Naive thymus-derived CD8-positive, alpha-beta T cell (primary cell): ENCODE results near the gene NAIF1. TPM values are rescaled to one million over a fixed set of nuclear protein-coding genes. Genes with fewer than 3 reads are reported as not detected.
"Not testable (repeated sequence)": the region's sequence is repeated elsewhere in the genome, so short reads cannot be mapped to it uniquely, and the experiment has no call there.

Experiments
- ATAC-seq, 2 donors: fragments of 150-1000 bp; cut with Tn5 transposase in 1 of 2; sonication (Bioruptor Pico), chemical (Tn5 transposase) in 1 of 2; 1 replicate in 1 of 2; 2 replicates in 1 of 2; pipeline ENCODE4 v1.10.0; 2021; ENCODE audit warnings: mild to moderate bottlenecking in 2 of 2, moderate library complexity in 2 of 2
- POLR2A ChIA-PET: fragments of 350-600 bp; sonication (Branson Sonifier 250); formaldehyde crosslinking; loops from one replicate; lab custom pipeline; 2021; ENCODE audit warnings: antibody characterized with exemption; lab: Charles Lee
- DNase-seq, 10 donors: peaks; one replicate each; pipeline versions ENCODE4 v3.0.0 to v3.0.0-alpha.2; 2020 to 2022
- H3K27ac Mint-ChIP-seq, 10 donors: one replicate each; pipeline ENCODE4 v1.8.0; 2020 to 2022; ENCODE audit warnings: mild to moderate bottlenecking in 10 of 10, mixed read lengths in 10 of 10, moderate library complexity in 4 of 10, inconsistent platforms in 1 of 10
- H3K27me3 Mint-ChIP-seq, 5 donors: one replicate each; pipeline ENCODE4 v1.8.0; 2021 to 2022; ENCODE audit warnings: mixed read lengths in 5 of 5
- H3K36me3 Mint-ChIP-seq, 3 donors: one replicate each; pipeline ENCODE4 v1.8.0; 2020 to 2022; ENCODE audit warnings: mixed read lengths in 3 of 3, mild to moderate bottlenecking in 2 of 3, inconsistent platforms in 1 of 3
- H3K4me1 Mint-ChIP-seq, 4 donors: one replicate each; pipeline ENCODE4 v1.8.0; 2021 to 2022; ENCODE audit warnings: mixed read lengths in 4 of 4
- H3K4me3 Mint-ChIP-seq, 10 donors: one replicate each; pipeline ENCODE4 v1.8.0; 2020 to 2022; ENCODE audit warnings: mild to moderate bottlenecking in 10 of 10, mixed read lengths in 10 of 10, moderate library complexity in 6 of 10, inconsistent platforms in 1 of 10
- H3K9me3 Mint-ChIP-seq, 9 donors: one replicate each; pipeline ENCODE4 v1.8.0; 2020 to 2022; ENCODE audit warnings: mixed read lengths in 9 of 9, mild to moderate bottlenecking in 3 of 9, inconsistent platforms in 1 of 9, moderate library complexity in 1 of 9
- polyA plus RNA-seq, 3 donors: library from polyadenylated mRNA; unstranded; fragments of 300-500 nt; fragmentation: Illumina TruSeq; gene quantifications; one replicate each; pipeline ENCODE4 v1.2.3, GENCODE V29; 2021
- total RNA-seq, 8 experiments: library from RNA in 2 of 8; stranded (reverse) in 2 of 8; gene quantifications; one replicate each; pipeline ENCODE4 v1.2.3 and lab custom pipeline; 2021 to 2026

Gene NAIF1
- 10 to 100 TPM; 14.3 to 18.3 TPM for total RNA-seq
- 10 to 100 TPM; 10.1 to 13.3 (median 11.3) TPM for polyA plus RNA-seq
- total RNA-seq (lab: John Stamatoyannopoulos, UW), result 11.3 to 19.7 (median 14.2) reads per million in 6 experiments

GRCh38 chr9:128066713-128067644 is at the start of gene NAIF1:
TSS of gene NAIF1 (minus strand) at chr9:128067320. CDS start at chr9:128067101, 219 bp downstream.
- Mint-ChIP-seq H3K4me3 (peak within 1 kb of the TSS in 9 of 10 donors; percentile 34 to 96 (median 79)), H3K27me3 (no peaks in the 10 kb centered on the region), H3K4me1 (peaks cover 22 to 69% (median 44%) of the 10 kb centered on the region in 4 donors), H3K36me3 (peaks cover 0 to 8% (median 2%) of the 10 kb centered on the region in 3 donors), H3K9me3 (no peaks in the 10 kb centered on the region), H3K27ac (peak within 1 kb of the TSS in 6 of 10 donors; percentile 67 to 94 (median 92))
- peak; percentile 73 to 75 for ATAC-seq
- peak; percentile 86 to 98 (median 96) for DNase-seq
- POLR2A ChIA-PET, result interaction anchor here (0.6 to 6.2 kb wide), 27 partner anchors 9 to 332 kb away, joined by 3 to 54 read pairs (median 5); partner anchors contain the start of genes EEIG1 and TOR2A

GRCh38 chr9:128116104-128117083 is 49.3 kb upstream of the NAIF1 start:
- peaks cover 0 to 22% (median 6%) of the 10 kb centered on the region in 3 donors for H3K36me3 Mint-ChIP-seq
- DNase-seq, result peak in 1 of 10 donors; percentile 60
- no peaks in the 10 kb centered on the region for H3K9me3 Mint-ChIP-seq
- H3K27ac Mint-ChIP-seq, result peak overlapping the region in 3 of 10 donors; percentile 9 to 49 (median 35)
- no peaks in the 10 kb centered on the region for H3K27me3 Mint-ChIP-seq
- POLR2A ChIA-PET, result interaction anchor here (0.6 to 1.1 kb wide), 3 partner anchors 13 to 25 kb away, joined by 3 to 4 read pairs (median 3); no protein-coding TSS in a partner anchor
- no peak overlapping the region for H3K4me3 Mint-ChIP-seq
- peaks cover 3 to 24% (median 12%) of the 10 kb centered on the region in 4 donors for H3K4me1 Mint-ChIP-seq
- no peak for ATAC-seq

- Mint-ChIP-seq H3K27me3 (no peaks in the 10 kb centered on the region), H3K9me3 (no peaks in the 10 kb centered on the region), H3K27ac (peak overlapping the region in 2 of 10 donors; percentile 35 to 49), H3K36me3 (peaks cover 0 to 25% (median 6%) of the 10 kb centered on the region in 3 donors), H3K4me3 (no peak overlapping the region), H3K4me1 (peaks cover 3 to 24% (median 14%) of the 10 kb centered on the region in 4 donors)
- ATAC-seq, result peak in 1 of 2 donors; percentile 29
- peak in 2 of 10 donors; percentile 31 to 64 for DNase-seq
- POLR2A ChIA-PET, result interaction anchor here (1.0 to 1.7 kb wide), 4 partner anchors 17 to 199 kb away, joined by 4 to 5 read pairs (median 4); no protein-coding TSS in a partner anchor
These were observed 48.3 kb upstream of the NAIF1 start for GRCh38 chr9:128115187-128116103.

GRCh38 chr9:128114326-128115186 is 47.4 kb upstream of the NAIF1 start:
- H3K36me3 Mint-ChIP-seq, result peaks cover 0 to 29% (median 6%) of the 10 kb centered on the region in 3 donors
- H3K4me1 Mint-ChIP-seq, result peaks cover 6 to 26% (median 15%) of the 10 kb centered on the region in 4 donors
- H3K27ac Mint-ChIP-seq, result peak overlapping the region in 1 of 10 donors; percentile 38
- no peaks in the 10 kb centered on the region for H3K27me3 Mint-ChIP-seq
- POLR2A ChIA-PET, result interaction anchor here (0.8 to 1.7 kb wide), 5 partner anchors 10 to 199 kb away, joined by 4 to 5 read pairs (median 4); no protein-coding TSS in a partner anchor
- H3K9me3 Mint-ChIP-seq, result no peaks in the 10 kb centered on the region
- no peak for ATAC-seq
- no peak overlapping the region for H3K4me3 Mint-ChIP-seq
- DNase-seq, result peak in 1 of 10 donors; percentile 41

- Mint-ChIP-seq H3K9me3 (no peaks in the 10 kb centered on the region), H3K4me3 (no peak overlapping the region), H3K36me3 (peaks cover 0 to 38% (median 6%) of the 10 kb centered on the region in 3 donors), H3K27ac (peak overlapping the region in 2 of 10 donors; percentile 24 to 70), H3K27me3 (no peaks in the 10 kb centered on the region), H3K4me1 (peaks cover 7 to 27% (median 15%) of the 10 kb centered on the region in 4 donors)
- DNase-seq (no peak), ATAC-seq (no peak)
- POLR2A ChIA-PET, result interaction anchor here (0.6 to 1.7 kb wide), 5 partner anchors 9 to 299 kb away, joined by 3 to 5 read pairs (median 4); no protein-coding TSS in a partner anchor
These were observed 46.6 kb upstream of the NAIF1 start for GRCh38 chr9:128113526-128114325.

- H3K4me3 Mint-ChIP-seq, H3K9me3 Mint-ChIP-seq, H3K27me3 Mint-ChIP-seq, ATAC-seq: not testable (repeated sequence)
- DNase-seq, result peak in 1 of 10 donors; percentile 16
- Mint-ChIP-seq H3K4me1 (peaks cover 7 to 20% (median 11%) of the 10 kb centered on the region in 4 donors), H3K36me3 (peaks cover 0 to 52% (median 6%) of the 10 kb centered on the region in 3 donors), H3K27ac (peak overlapping the region in 1 of 10 donors; percentile 34)
- POLR2A ChIA-PET, result interaction anchor here (0.8 kb wide), 2 partner anchors 14 to 44 kb away, joined by 3 to 7 read pairs; partner anchors contain the start of gene SLC25A25
These were observed 44.6 kb upstream of the NAIF1 start for GRCh38 chr9:128111726-128112125.

- H3K36me3 Mint-ChIP-seq, result peaks cover 0 to 67% (median 10%) of the 10 kb centered on the region in 3 donors
- POLR2A ChIA-PET, result interaction anchor here (1.3 to 3.5 kb wide), 2 partner anchors 11 to 42 kb away, joined by 3 to 13 read pairs; partner anchors contain the start of genes NAIF1 and SLC25A25
- H3K27ac Mint-ChIP-seq, result peak overlapping the region in 7 of 10 donors; percentile 33 to 62 (median 50)
These were observed 42.1 kb upstream of the NAIF1 start for GRCh38 chr9:128109050-128109709.

GRCh38 chr9:128108269-128109049 is 41.3 kb upstream of the NAIF1 start:
- Mint-ChIP-seq H3K4me3 (no peak overlapping the region), H3K27me3 (no peaks in the 10 kb centered on the region), H3K27ac (peak overlapping the region in 5 of 10 donors; percentile 25 to 81 (median 47)), H3K4me1 (peaks cover 15 to 33% (median 23%) of the 10 kb centered on the region in 4 donors), H3K36me3 (peaks cover 0 to 70% (median 9%) of the 10 kb centered on the region in 3 donors), H3K9me3 (no peaks in the 10 kb centered on the region)
- ATAC-seq (no peak), DNase-seq (no peak)
- POLR2A ChIA-PET, result interaction anchor here (0.8 to 3.5 kb wide), 3 partner anchors 10 to 41 kb away, joined by 3 to 13 read pairs (median 3); partner anchors contain the start of genes NAIF1 and SLC25A25

More at GRCh38 chr9:128109050-128109709, 42.1 kb upstream of the NAIF1 start:
- DNase-seq, result no peak
- Mint-ChIP-seq H3K4me1 (peaks cover 12 to 26% (median 16%) of the 10 kb centered on the region in 4 donors), H3K4me3 (no peak overlapping the region), H3K9me3 (no peaks in the 10 kb centered on the region), H3K27me3 (no peaks in the 10 kb centered on the region)
- ATAC-seq, result no peak
